Fibroblast of lung (primary cell): ENCODE measurements around the gene KCNJ10. TPM values are rescaled to one million over a fixed set of nuclear protein-coding genes. Genes with fewer than 3 reads are reported as not detected.

Experiments
- DNase-seq, 2 donors: peaks; one replicate each; pipeline versions ENCODE4 v3.0.0 to v3.0.0-alpha.2; 2010; ENCODE audit warnings: low read depth in 2 of 2
- H2AFZ ChIP-seq: 2 replicates; pipeline ENCODE4 v1.5.1; 2012; ENCODE audit warnings: low read length, control low read depth, inconsistent platforms
- H3K27ac ChIP-seq: 2 replicates; pipeline ENCODE4 v1.5.1; 2011; ENCODE audit warnings: low read length, control low read depth; ENCODE audit not compliant: insufficient read depth
- H3K27me3 ChIP-seq: 2 replicates; pipeline ENCODE4 v1.5.1; 2011; ENCODE audit warnings: mild to moderate bottlenecking, low read length; ENCODE audit not compliant: control insufficient read depth, insufficient read depth
- H3K36me3 ChIP-seq: 2 replicates; pipeline ENCODE4 v1.5.1; 2011; ENCODE audit warnings: low read length; ENCODE audit not compliant: control insufficient read depth, insufficient read depth
- H3K4me1 ChIP-seq: 2 replicates; pipeline ENCODE4 v1.5.1; 2011; ENCODE audit warnings: low read length; ENCODE audit not compliant: control insufficient read depth, insufficient read depth; ENCODE audit errors: extremely low read depth
- H3K4me2 ChIP-seq: 2 replicates; pipeline ENCODE4 v1.5.1; 2011; ENCODE audit warnings: low read length, control low read depth; ENCODE audit not compliant: insufficient read depth; ENCODE audit errors: extremely low read depth
- H3K4me3 ChIP-seq, 4 experiments: fragments of 200-600 bp in 1 of 4; sonication (generic) in 1 of 4; replicated peaks in 1 of 4; 2 replicates each; pipeline ENCODE4 v1.5.1; 2011 to 2016; ENCODE audit warnings: low read length in 4 of 4, low read depth in 3 of 4, mild to moderate bottlenecking in 3 of 4, control low read depth in 2 of 4, inconsistent platforms in 1 of 4, mixed read lengths in 1 of 4; ENCODE audit not compliant: insufficient read depth in 1 of 4; ENCODE audit errors: control extremely low read depth in 1 of 4
- H3K79me2 ChIP-seq: 2 replicates; pipeline ENCODE4 v1.5.1; 2012; ENCODE audit warnings: mild to moderate bottlenecking, low read length, inconsistent platforms; ENCODE audit not compliant: control insufficient read depth, insufficient read depth
- H3K9ac ChIP-seq: 2 replicates; pipeline ENCODE4 v1.5.1; 2011; ENCODE audit warnings: mild to moderate bottlenecking, low read length, control low read depth; ENCODE audit not compliant: insufficient read depth
- H3K9me3 ChIP-seq: 2 replicates; pipeline ENCODE4 v1.5.1; 2012; ENCODE audit warnings: low read depth, low read length; ENCODE audit not compliant: control insufficient read depth, insufficient read depth
- H4K20me1 ChIP-seq: 2 replicates; pipeline ENCODE4 v1.5.1; 2011; ENCODE audit warnings: low read length; ENCODE audit not compliant: control insufficient read depth, insufficient read depth; ENCODE audit errors: extremely low read depth
- EZH2 ChIP-seq: IDR thresholded peaks from 2 replicates; pipeline ENCODE4 v1.5.1; 2012; ENCODE audit warnings: low read length, control low read depth, mild to moderate bottlenecking; ENCODE audit errors: missing control alignments
- polyA plus RNA-seq, 2 donors: library from polyadenylated mRNA; depleted of rRNA in 1 of 2; stranded (reverse) in 1 of 2; unstranded in 1 of 2; fragments of >200 nt; gene quantifications; 2 replicates each; pipeline ENCODE4 v1.2.1, GENCODE V29; 2011 to 2012; ENCODE audit warnings: missing spikeins in 1 of 2
- total RNA-seq: library from RNA; depleted of rRNA; stranded (reverse); fragments of >200 nt; gene quantifications from 2 replicates; pipeline ENCODE4 v1.2.1, GENCODE V29; 2014
- TF ChIP-seq, protein P1 (sequence below), 2 donors: IDR thresholded peaks in 1 of 2; conservative IDR thresholded peaks in 1 of 2; 1 replicate in 1 of 2; 2 replicates in 1 of 2; pipeline ENCODE4 v1.5.1; 2011 to 2012; ENCODE audit warnings: low read length in 2 of 2, control low read depth in 1 of 2, inconsistent platforms in 1 of 2, low read depth in 1 of 2, mild to moderate bottlenecking in 1 of 2

Gene KCNJ10
- total and polyA plus RNA-seq, 2 donors (not counting 1 experiment from before 2014, with no cell fraction given): not detected

DNA sequence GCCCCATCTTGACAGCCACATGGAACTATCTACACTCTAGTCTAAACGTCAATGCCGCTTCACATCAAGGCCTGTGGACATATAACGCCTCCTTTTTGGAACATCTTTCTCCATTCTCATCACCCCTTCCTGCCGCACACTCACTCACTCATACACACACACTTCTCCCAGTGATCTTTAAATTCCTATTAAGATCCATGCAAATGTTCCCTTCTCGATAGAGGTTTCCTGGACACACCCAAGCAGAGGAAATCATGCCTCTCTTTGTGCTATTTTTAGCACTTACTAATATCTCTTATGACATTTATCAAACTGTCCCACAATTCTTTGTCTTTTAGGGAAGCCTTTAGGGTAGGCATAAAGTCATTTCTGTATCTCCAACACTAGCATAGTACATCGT is 87.7 kb downstream of the KCNJ10 start:
- TF ChIP-seq, protein P1, sequence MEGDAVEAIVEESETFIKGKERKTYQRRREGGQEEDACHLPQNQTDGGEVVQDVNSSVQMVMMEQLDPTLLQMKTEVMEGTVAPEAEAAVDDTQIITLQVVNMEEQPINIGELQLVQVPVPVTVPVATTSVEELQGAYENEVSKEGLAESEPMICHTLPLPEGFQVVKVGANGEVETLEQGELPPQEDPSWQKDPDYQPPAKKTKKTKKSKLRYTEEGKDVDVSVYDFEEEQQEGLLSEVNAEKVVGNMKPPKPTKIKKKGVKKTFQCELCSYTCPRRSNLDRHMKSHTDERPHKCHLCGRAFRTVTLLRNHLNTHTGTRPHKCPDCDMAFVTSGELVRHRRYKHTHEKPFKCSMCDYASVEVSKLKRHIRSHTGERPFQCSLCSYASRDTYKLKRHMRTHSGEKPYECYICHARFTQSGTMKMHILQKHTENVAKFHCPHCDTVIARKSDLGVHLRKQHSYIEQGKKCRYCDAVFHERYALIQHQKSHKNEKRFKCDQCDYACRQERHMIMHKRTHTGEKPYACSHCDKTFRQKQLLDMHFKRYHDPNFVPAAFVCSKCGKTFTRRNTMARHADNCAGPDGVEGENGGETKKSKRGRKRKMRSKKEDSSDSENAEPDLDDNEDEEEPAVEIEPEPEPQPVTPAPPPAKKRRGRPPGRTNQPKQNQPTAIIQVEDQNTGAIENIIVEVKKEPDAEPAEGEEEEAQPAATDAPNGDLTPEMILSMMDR (conservative IDR thresholded peaks at IDR 0.05 in 1 of 2, IDR thresholded peaks at IDR 0.05 in 1 of 2; ENCODE audit: low read depth in 1 of 2, low read length in 2 of 2): no peak
- no peak for TF ChIP-seq EZH2
- no peak overlapping the region for H2AFZ ChIP-seq
- no peaks in the 10 kb centered on the region for H4K20me1 ChIP-seq
- H3K4me3 ChIP-seq: no peak overlapping the region
- no peak overlapping the region for H3K4me2 ChIP-seq
- no peak overlapping the region for H3K9ac ChIP-seq
- no peaks in the 10 kb centered on the region for H3K36me3 ChIP-seq
- peaks cover 3% of the 10 kb centered on the region for H3K27me3 ChIP-seq
- H3K27ac ChIP-seq: no peak overlapping the region
- no peak for DNase-seq
- no peaks in the 10 kb centered on the region for H3K4me1 ChIP-seq
- H3K79me2 ChIP-seq: no peaks in the 10 kb centered on the region
- no peaks in the 10 kb centered on the region for H3K9me3 ChIP-seq

DNA sequence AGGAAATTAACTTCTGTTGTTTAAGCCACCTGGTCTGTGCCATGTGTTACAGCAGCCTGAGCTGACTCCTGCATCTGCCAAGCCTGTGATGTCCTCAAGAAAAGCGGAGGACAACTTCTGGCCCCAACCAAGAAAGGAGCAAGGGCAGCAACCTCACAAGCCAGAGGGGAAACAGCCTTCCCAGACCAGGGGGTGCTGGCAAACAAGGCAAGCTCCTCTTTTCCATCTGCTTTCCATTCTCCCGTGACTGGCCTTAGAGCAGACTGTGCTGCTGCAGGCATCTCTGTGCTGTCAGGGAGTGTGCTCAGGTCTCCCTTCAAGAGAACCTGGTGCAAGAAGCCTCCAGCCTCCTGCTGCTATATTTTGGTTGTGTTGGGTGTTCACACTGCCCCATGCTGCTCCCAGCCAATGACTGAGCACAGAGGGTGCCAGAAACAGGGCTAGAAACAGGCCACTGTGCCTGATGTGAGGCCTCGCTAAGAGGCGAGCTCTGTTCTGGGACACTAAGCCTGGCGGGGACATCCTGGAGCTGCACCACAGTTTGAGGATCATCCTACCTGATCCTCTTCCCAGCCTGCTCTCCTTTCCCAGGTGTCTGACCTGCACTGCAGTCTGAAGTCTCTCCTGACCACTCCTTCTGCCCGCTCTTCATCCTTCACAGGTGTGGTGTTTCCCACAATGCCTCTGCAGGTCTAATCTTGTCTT is 88.5 kb downstream of the KCNJ10 start:
- Histone ChIP-seq H3K9ac (no peak overlapping the region), H4K20me1 (no peaks in the 10 kb centered on the region), H3K4me2 (no peak overlapping the region), H3K9me3 (no peaks in the 10 kb centered on the region), H3K4me3 (no peak overlapping the region), H3K4me1 (no peaks in the 10 kb centered on the region), H2AFZ (no peak overlapping the region), H3K27ac (no peak overlapping the region), H3K36me3 (no peaks in the 10 kb centered on the region), H3K27me3 (peaks cover 3% of the 10 kb centered on the region), H3K79me2 (no peaks in the 10 kb centered on the region)
- no peak for TF ChIP-seq EZH2
- TF ChIP-seq, protein P1 (conservative IDR thresholded peaks at IDR 0.05 in 1 of 2, IDR thresholded peaks at IDR 0.05 in 1 of 2; ENCODE audit: low read depth in 1 of 2, low read length in 2 of 2): no peak
- no peak for DNase-seq

DNA sequence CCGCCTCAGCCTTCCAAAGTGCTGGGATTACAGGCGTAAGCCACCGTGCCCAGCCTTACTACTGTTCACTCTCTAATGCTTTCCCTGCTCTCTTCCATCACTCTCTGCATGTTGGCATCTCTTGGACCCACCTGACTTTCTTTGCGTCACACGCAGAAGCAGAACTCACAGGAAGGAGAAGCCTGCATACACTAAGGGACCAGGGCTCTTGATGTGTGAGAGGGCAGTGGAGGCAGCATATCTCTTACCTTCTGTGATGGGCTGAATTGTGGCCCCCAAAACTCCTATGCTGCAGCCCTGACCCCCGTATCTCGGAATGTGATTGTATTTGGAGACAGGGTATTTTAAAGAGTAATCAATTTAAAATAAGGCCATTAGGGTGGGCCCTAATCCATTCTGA is 89.2 kb downstream of the KCNJ10 start:
- Histone ChIP-seq H2AFZ (no peak overlapping the region), H3K4me3 (no peak overlapping the region), H3K27ac (no peak overlapping the region), H3K9ac (no peak overlapping the region), H3K27me3 (peaks cover 3% of the 10 kb centered on the region), H3K36me3 (no peaks in the 10 kb centered on the region), H3K9me3 (no peaks in the 10 kb centered on the region), H4K20me1 (no peaks in the 10 kb centered on the region), H3K79me2 (no peaks in the 10 kb centered on the region), H3K4me1 (no peaks in the 10 kb centered on the region), H3K4me2 (no peak overlapping the region)
- no peak for DNase-seq
- TF ChIP-seq, protein P1 (conservative IDR thresholded peaks at IDR 0.05 in 1 of 2, IDR thresholded peaks at IDR 0.05 in 1 of 2; ENCODE audit: low read depth in 1 of 2, low read length in 2 of 2): no peak
- no peak for TF ChIP-seq EZH2
